CD4-positive, alpha-beta T cell (primary cell): ENCODE measurements around the gene GINS3. TPM values are rescaled to one million over a fixed set of nuclear protein-coding genes. Genes with fewer than 3 reads are reported as not detected.
A peak's percentile ranks its signal among the peaks of the same experiment; 100 is the strongest.

Experiments
- ATAC-seq: fragments of 200-7000 bp; cut with Tn5 transposase; one replicate; pipeline ENCODE4 v1.10.0; 2022; ENCODE audit warnings: mild to moderate bottlenecking; ENCODE audit not compliant: poor library complexity
- CTCF ChIA-PET: fragments of 350-600 bp; sonication (Branson Sonifier 250); formaldehyde crosslinking; loops from one replicate; lab custom pipeline; 2021; ENCODE audit warnings: antibody characterized with exemption, inconsistent platforms; lab: Charles Lee
- POLR2A ChIA-PET: fragments of 350-600 bp; sonication (Branson Sonifier 250); formaldehyde crosslinking; loops from one replicate; lab custom pipeline; 2021; ENCODE audit warnings: antibody characterized with exemption, inconsistent platforms; lab: Charles Lee
- DNase-seq, 14 experiments: peaks; one replicate each; pipeline ENCODE4 v3.0.0-alpha.2; 2013 to 2020; ENCODE audit warnings: mixed read lengths in 2 of 14
- H3K27ac ChIP-seq, 2 donors: one replicate each; pipeline versions ENCODE4 v1.5.1 to v1.7.0; 2013; ENCODE audit warnings: low read length in 2 of 2, low read depth in 1 of 2, mild to moderate bottlenecking in 1 of 2
- H3K27me3 ChIP-seq, 2 experiments: 1 replicate in 1 of 2; 2 replicates in 1 of 2; pipeline versions ENCODE4 v1.6.1 to v1.7.0; 2013; ENCODE audit warnings: low read length in 2 of 2, control low read depth in 1 of 2, mild to moderate bottlenecking in 1 of 2, moderate library complexity in 1 of 2; ENCODE audit not compliant: insufficient read depth in 2 of 2, control insufficient read depth in 1 of 2
- H3K36me3 ChIP-seq: one replicate; pipeline ENCODE4 v1.6.1; 2013; ENCODE audit warnings: low read length, control low read depth; ENCODE audit not compliant: insufficient read depth
- H3K4me1 ChIP-seq: one replicate; pipeline ENCODE4 v1.6.1; 2013; ENCODE audit warnings: low read length, control low read depth; ENCODE audit not compliant: insufficient read depth
- H3K4me3 ChIP-seq: one replicate; pipeline ENCODE4 v1.5.1; 2013; ENCODE audit warnings: mild to moderate bottlenecking, low read length, moderate library complexity
- H3K9me3 ChIP-seq, 2 experiments: 1 replicate in 1 of 2; 2 replicates in 1 of 2; pipeline versions ENCODE4 v1.6.1 to v1.7.0; 2013; ENCODE audit warnings: low read length in 2 of 2, mild to moderate bottlenecking in 2 of 2, control low read depth in 1 of 2, moderate library complexity in 1 of 2; ENCODE audit not compliant: control insufficient read depth in 1 of 2, insufficient read depth in 1 of 2
- H3K27ac Mint-ChIP-seq: one replicate; pipeline ENCODE4 v1.8.0; 2020; ENCODE audit warnings: mixed read lengths
- H3K27me3 Mint-ChIP-seq: one replicate; pipeline ENCODE4 v1.8.0; 2021; ENCODE audit warnings: mixed read lengths
- H3K36me3 Mint-ChIP-seq: one replicate; pipeline ENCODE4 v1.8.0; 2021; ENCODE audit warnings: low read depth, mixed read lengths
- H3K4me1 Mint-ChIP-seq: one replicate; pipeline ENCODE4 v1.8.0; 2021; ENCODE audit warnings: low read depth, mixed read lengths
- H3K4me3 Mint-ChIP-seq: one replicate; pipeline ENCODE4 v1.8.0; 2020; ENCODE audit warnings: mild to moderate bottlenecking, mixed read lengths
- H3K9me3 Mint-ChIP-seq: one replicate; pipeline ENCODE4 v1.8.0; 2020; ENCODE audit warnings: mixed read lengths
- intact Hi-C, 2 experiments: fragments of 100-400 bp; cut with DNase I in 1 of 2; cut with micrococcal nuclease in 1 of 2; formaldehyde crosslinking; loops; one replicate each; pipeline versions ENCODE4 v1.15.1 to v1.9.0; 2023 to 2025; cut with DNase I, micrococcal nuclease
- polyA plus RNA-seq, 2 donors: library from polyadenylated mRNA; unstranded; fragments of 120-200 nt; gene quantifications; one replicate each; pipeline ENCODE4 v1.2.1, GENCODE V29; 2013
- total RNA-seq, 174 experiments: library from RNA in 2 of 174; stranded (reverse) in 2 of 174; gene quantifications; one replicate each; pipeline ENCODE4 v1.2.3 and lab custom pipeline; 2021 to 2026
- TF ChIP-seq, protein P1 (sequence below): fragments of 200-600 bp; IDR thresholded peaks from one replicate; pipeline ENCODE4 v1.8.0; 2022; ENCODE audit warnings: antibody characterized with exemption, mild to moderate bottlenecking

GINS3 gene
- total RNA-seq (under 1 TPM; 0.27 to 0.36 TPM), total RNA-seq (lab: John Stamatoyannopoulos, UW) (1.0 to 48.1 (median 3.0) reads per million in 172 experiments)
- polyA plus RNA-seq (2013, experiment 1 of 2), result 2.1 TPM
- polyA plus RNA-seq (2013, experiment 2 of 2), result 1.8 TPM

DNA sequence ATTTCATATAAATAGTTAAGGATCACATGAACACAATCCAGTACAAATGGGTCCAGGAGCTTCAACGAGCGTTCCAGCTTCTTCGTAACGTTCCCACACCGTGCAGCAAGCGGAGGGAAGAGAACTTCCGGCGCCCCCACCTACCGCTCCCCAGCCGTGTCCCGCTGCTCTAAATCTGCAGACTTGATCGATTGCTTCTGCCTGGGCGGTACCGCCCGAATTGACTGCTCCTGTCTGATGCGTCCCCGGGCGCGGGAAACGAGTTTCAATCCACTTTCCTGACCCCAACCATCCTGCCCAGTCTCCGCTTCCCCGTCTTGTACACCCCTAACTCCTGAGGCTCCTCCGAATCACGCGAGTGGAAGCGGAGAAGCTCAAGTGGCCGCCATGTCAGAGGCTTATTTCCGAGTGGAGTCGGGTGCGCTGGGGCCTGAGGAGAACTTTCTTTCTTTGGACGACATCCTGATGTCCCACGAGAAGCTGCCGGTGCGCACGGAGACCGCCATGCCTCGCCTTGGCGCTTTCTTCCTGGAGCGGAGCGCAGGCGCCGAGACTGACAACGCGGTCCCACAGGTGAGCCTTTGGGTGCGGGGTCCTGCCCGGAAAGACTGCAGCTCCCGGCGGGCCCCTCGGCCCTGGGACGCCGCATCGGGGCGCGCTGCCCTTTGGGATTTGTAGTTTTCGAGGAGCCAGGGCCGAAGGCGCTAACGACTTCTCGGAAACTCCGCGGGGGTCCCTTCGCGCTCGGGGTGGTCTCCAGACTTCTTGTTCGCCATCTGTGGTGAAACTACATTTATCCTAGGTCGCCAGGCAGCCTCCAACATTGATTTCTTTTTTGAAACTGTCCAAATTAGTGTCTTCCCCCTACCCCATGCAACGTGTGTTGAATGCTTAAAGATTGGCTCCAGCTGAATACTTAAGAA, at the start of gene GINS3:
Gene GINS3, plus strand, starts transcription at position 257 of the 923 bp plus-strand sequence. Its CDS starts 131 bp downstream, at position 388.
- peak; percentile 66 to 91 (median 78) for DNase-seq
- H3K27ac Mint-ChIP-seq, result peak within 1 kb of the TSS; percentile 92
- H3K4me1 ChIP-seq, result peaks cover 12% of the 10 kb centered on the region
- ATAC-seq, result peak; percentile 97
- intact Hi-C loops, result loop anchor here (1.0 to 5.0 kb wide), 8 partner anchors 120 to 292 kb away; partner anchors contain the start of genes CSNK2A2 (in 1 of the 2) and SLC38A7 (in 1 of the 2)
- H3K27me3 ChIP-seq, result no peaks in the 10 kb centered on the region
- H3K9me3 Mint-ChIP-seq, result no peaks in the 10 kb centered on the region
- H3K36me3 Mint-ChIP-seq, result peaks cover 7% of the 10 kb centered on the region
- H3K36me3 ChIP-seq, result no peaks in the 10 kb centered on the region
- H3K4me3 Mint-ChIP-seq, result peak within 1 kb of the TSS; percentile 100
- ChIA-PET POLR2A (interaction anchor here (1.2 to 1.4 kb wide), 2 partner anchors 263 to 394 kb away, joined by 3 to 7 read pairs; partner anchors contain the start of gene CFAP20), CTCF (interaction anchor here (1.0 to 1.7 kb wide), 3 partner anchors 56 to 119 kb away, joined by 3 to 5 read pairs (median 5); no protein-coding TSS in a partner anchor)
- H3K27me3 Mint-ChIP-seq, result no peaks in the 10 kb centered on the region
- TF ChIP-seq, protein P1, sequence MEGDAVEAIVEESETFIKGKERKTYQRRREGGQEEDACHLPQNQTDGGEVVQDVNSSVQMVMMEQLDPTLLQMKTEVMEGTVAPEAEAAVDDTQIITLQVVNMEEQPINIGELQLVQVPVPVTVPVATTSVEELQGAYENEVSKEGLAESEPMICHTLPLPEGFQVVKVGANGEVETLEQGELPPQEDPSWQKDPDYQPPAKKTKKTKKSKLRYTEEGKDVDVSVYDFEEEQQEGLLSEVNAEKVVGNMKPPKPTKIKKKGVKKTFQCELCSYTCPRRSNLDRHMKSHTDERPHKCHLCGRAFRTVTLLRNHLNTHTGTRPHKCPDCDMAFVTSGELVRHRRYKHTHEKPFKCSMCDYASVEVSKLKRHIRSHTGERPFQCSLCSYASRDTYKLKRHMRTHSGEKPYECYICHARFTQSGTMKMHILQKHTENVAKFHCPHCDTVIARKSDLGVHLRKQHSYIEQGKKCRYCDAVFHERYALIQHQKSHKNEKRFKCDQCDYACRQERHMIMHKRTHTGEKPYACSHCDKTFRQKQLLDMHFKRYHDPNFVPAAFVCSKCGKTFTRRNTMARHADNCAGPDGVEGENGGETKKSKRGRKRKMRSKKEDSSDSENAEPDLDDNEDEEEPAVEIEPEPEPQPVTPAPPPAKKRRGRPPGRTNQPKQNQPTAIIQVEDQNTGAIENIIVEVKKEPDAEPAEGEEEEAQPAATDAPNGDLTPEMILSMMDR, result no peak
- no peaks in the 10 kb centered on the region for H3K9me3 ChIP-seq
- H3K4me3 ChIP-seq, result peak within 1 kb of the TSS; percentile 100
- H3K4me1 Mint-ChIP-seq, result peaks cover 17% of the 10 kb centered on the region
- H3K27ac ChIP-seq, result peak within 1 kb of the TSS; percentile 62 to 89

DNA sequence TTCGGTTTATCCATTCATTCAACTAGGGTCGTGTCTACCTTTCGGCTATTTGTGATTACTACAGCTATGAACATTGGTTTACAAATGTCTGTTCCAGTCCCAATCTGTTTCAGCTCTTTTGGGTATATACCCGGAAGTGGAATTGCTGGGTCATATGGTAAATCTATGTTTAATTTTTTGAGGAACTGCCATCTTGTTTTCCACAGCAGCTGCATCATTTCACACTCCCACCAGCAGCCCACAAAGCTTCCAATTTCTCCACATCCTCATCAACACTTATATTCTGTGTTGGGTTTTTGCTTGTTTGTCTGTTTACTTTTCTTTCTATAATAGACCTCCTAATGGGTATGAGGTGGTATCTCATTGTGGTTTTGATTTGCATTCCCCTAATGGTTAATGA, 48.7 kb upstream of the GINS3 start:
- Histone ChIP-seq H3K27me3 (peaks cover 0 to 15% of the 10 kb centered on the region in 2 experiments), H3K27ac (no peak overlapping the region), H3K9me3 (no peaks in the 10 kb centered on the region), H3K4me1 (no peaks in the 10 kb centered on the region), H3K4me3 (no peak overlapping the region), H3K36me3 (no peaks in the 10 kb centered on the region)
- H3K36me3 Mint-ChIP-seq, result no peaks in the 10 kb centered on the region
- POLR2A ChIA-PET, result no interaction called here
- H3K4me1 Mint-ChIP-seq, result no peaks in the 10 kb centered on the region
- DNase-seq (no peak), ATAC-seq (no peak)
- no peaks in the 10 kb centered on the region for H3K9me3 Mint-ChIP-seq
- H3K27me3 Mint-ChIP-seq, result peaks cover 34% of the 10 kb centered on the region
- intact Hi-C loops, result no loop called here
- CTCF ChIA-PET, result interaction anchor here (1.5 kb wide), 1 partner anchor 8 kb away, joined by 3 read pairs; no protein-coding TSS in a partner anchor
- TF ChIP-seq, protein P1, result no peak
- no peak overlapping the region for H3K4me3 Mint-ChIP-seq
- no peak overlapping the region for H3K27ac Mint-ChIP-seq

GRCh38 chr16:58345574-58346354, 46.5 kb upstream of the GINS3 start:
- Mint-ChIP-seq H3K4me3 (no peak overlapping the region), H3K4me1 (no peaks in the 10 kb centered on the region), H3K36me3 (no peaks in the 10 kb centered on the region), H3K9me3 (no peaks in the 10 kb centered on the region), H3K27me3 (peaks cover 56% of the 10 kb centered on the region), H3K27ac (no peak overlapping the region)
- H3K4me1 ChIP-seq, result no peaks in the 10 kb centered on the region
- ChIA-PET CTCF (interaction anchor here (2.9 kb wide), 1 partner anchor 9 kb away, joined by 8 read pairs; no protein-coding TSS in a partner anchor), POLR2A (no interaction called here)
- DNase-seq, result no peak
- H3K27me3 ChIP-seq, result peaks cover 0 to 19% of the 10 kb centered on the region in 2 experiments
- TF ChIP-seq, protein P1, result no peak
- H3K4me3 ChIP-seq, result no peak overlapping the region
- no peak for ATAC-seq
- H3K36me3 ChIP-seq, result no peaks in the 10 kb centered on the region
- intact Hi-C loops, result no loop called here
- H3K27ac ChIP-seq, result no peak overlapping the region
- no peaks in the 10 kb centered on the region for H3K9me3 ChIP-seq
